B cell (primary cell): ENCODE data around the gene RERE. TPM values are rescaled to one million over a fixed set of nuclear protein-coding genes. Genes with fewer than 3 reads are reported as not detected.
A peak's percentile ranks its signal among the peaks of the same experiment; 100 is the strongest.

Experiments used
- ATAC-seq: fragments of 200-7000 bp; cut with Tn5 transposase; one replicate; pipeline ENCODE4 v1.10.0; 2021; ENCODE audit warnings: low read depth, mild to moderate bottlenecking, moderate number of reproducible peaks, moderate library complexity
- CTCF ChIA-PET: fragments of 350-600 bp; sonication (Branson Sonifier 250); formaldehyde crosslinking; loops from one replicate; lab custom pipeline; 2021; ENCODE audit warnings: antibody characterized with exemption, inconsistent platforms; lab: Charles Lee
- POLR2A ChIA-PET: fragments of 350-600 bp; sonication (Branson Sonifier 250); formaldehyde crosslinking; loops from one replicate; lab custom pipeline; 2021; ENCODE audit warnings: antibody characterized with exemption; lab: Charles Lee
- DNase-seq: peaks from one replicate; pipeline ENCODE4 v3.0.0; 2013
- H2AFZ ChIP-seq: 2 replicates; pipeline ENCODE4 v1.6.1; 2012; ENCODE audit warnings: mild to moderate bottlenecking, low read depth, low read length; ENCODE audit not compliant: insufficient read depth, poor library complexity, severe bottlenecking
- H3K27ac ChIP-seq, 2 donors: 1 replicate in 1 of 2; 2 replicates in 1 of 2; pipeline ENCODE4 v1.5.1; 2012 to 2013; ENCODE audit warnings: low read length in 2 of 2, mild to moderate bottlenecking in 2 of 2, moderate library complexity in 1 of 2
- H3K27me3 ChIP-seq, 4 experiments: fragments of 200-600 bp in 1 of 4; sonication (generic) in 1 of 4; replicated peaks in 1 of 4; 1 replicate in 2 of 4; 2 replicates in 2 of 4; pipeline versions ENCODE4 v1.6.1 to v1.7.0; 2013 to 2016; ENCODE audit warnings: low read length in 3 of 4, mild to moderate bottlenecking in 2 of 4, mixed read lengths in 1 of 4, moderate library complexity in 1 of 4; ENCODE audit not compliant: insufficient read depth in 4 of 4, control insufficient read depth in 3 of 4; ENCODE audit errors: control extremely low read depth in 1 of 4
- H3K36me3 ChIP-seq, 2 experiments: replicated peaks in 1 of 2; 1 replicate in 1 of 2; 2 replicates in 1 of 2; pipeline versions ENCODE4 v1.6.1 to v1.7.1; 2013; ENCODE audit warnings: low read length in 1 of 2; ENCODE audit not compliant: insufficient read depth in 2 of 2, control insufficient read depth in 1 of 2; ENCODE audit errors: control extremely low read depth in 1 of 2, extremely low read depth in 1 of 2
- H3K4me1 ChIP-seq, 2 donors: fragments of 200-600 bp in 1 of 2; sonication (generic) in 1 of 2; 1 replicate in 1 of 2; 2 replicates in 1 of 2; pipeline versions ENCODE4 v1.5.1 to v1.6.1; 2013 to 2017; ENCODE audit warnings: low read length in 2 of 2; ENCODE audit not compliant: control insufficient read depth in 2 of 2, insufficient read depth in 2 of 2
- H3K4me2 ChIP-seq: replicated peaks from 2 replicates; pipeline ENCODE3; 2012; ENCODE audit warnings: mild to moderate bottlenecking, low read depth, low read length; ENCODE audit not compliant: poor library complexity, severe bottlenecking
- H3K4me3 ChIP-seq, 5 experiments: fragments of 200-600 bp in 1 of 5; sonication (generic) in 1 of 5; 1 replicate in 3 of 5; 2 replicates in 2 of 5; pipeline versions ENCODE4 v1.5.1 to v1.7.0; 2011 to 2016; ENCODE audit warnings: low read length in 4 of 5, mild to moderate bottlenecking in 4 of 5, low read depth in 2 of 5, control low read depth in 1 of 5, moderate library complexity in 1 of 5; ENCODE audit not compliant: insufficient read depth in 1 of 5; ENCODE audit errors: control extremely low read depth in 1 of 5, extremely low read depth in 1 of 5
- H3K79me2 ChIP-seq: fragments of 200-600 bp; sonication (generic); one replicate; pipeline ENCODE4 v1.6.0; 2016; ENCODE audit warnings: low read length; ENCODE audit not compliant: control insufficient read depth, insufficient read depth
- H3K9ac ChIP-seq: fragments of 200-600 bp; sonication (generic); 2 replicates; pipeline ENCODE4 v1.6.1; 2017; ENCODE audit warnings: mild to moderate bottlenecking, low read length, moderate library complexity
- H3K9me3 ChIP-seq, 3 donors: one replicate each; pipeline versions ENCODE4 v1.6.1 to v1.7.1; 2013; ENCODE audit warnings: low read length in 2 of 3; ENCODE audit not compliant: control insufficient read depth in 2 of 3, insufficient read depth in 1 of 3; ENCODE audit errors: control extremely low read depth in 1 of 3
- H4K20me1 ChIP-seq: 2 replicates; pipeline ENCODE4 v1.6.0; 2012; ENCODE audit warnings: mild to moderate bottlenecking, low read length; ENCODE audit not compliant: insufficient read depth, control insufficient read depth, poor library complexity, severe bottlenecking
- H3K27ac Mint-ChIP-seq: one replicate; pipeline ENCODE4 v1.8.0; 2021; ENCODE audit warnings: mixed read lengths
- H3K27me3 Mint-ChIP-seq: one replicate; pipeline ENCODE4 v1.8.0; 2021; ENCODE audit warnings: mixed read lengths
- H3K4me1 Mint-ChIP-seq: one replicate; pipeline ENCODE4 v1.8.0; 2021; ENCODE audit warnings: mixed read lengths
- H3K4me3 Mint-ChIP-seq: one replicate; pipeline ENCODE4 v1.8.0; 2021; ENCODE audit warnings: mixed read lengths
- H3K9me3 Mint-ChIP-seq: one replicate; pipeline ENCODE4 v1.8.0; 2022; ENCODE audit warnings: mixed read lengths; ENCODE audit not compliant: insufficient read depth
- CTCF ChIP-seq: fragments of 200-600 bp; IDR thresholded peaks from one replicate; pipeline ENCODE4 v1.8.0; 2022; ENCODE audit warnings: antibody characterized with exemption, mild to moderate bottlenecking
- EZH2 ChIP-seq: IDR thresholded peaks from 2 replicates; pipeline ENCODE4 v1.6.1; 2012; ENCODE audit warnings: borderline replicate concordance, low read depth, mild to moderate bottlenecking, moderate library complexity, low read length; ENCODE audit not compliant: insufficient read depth, poor library complexity, severe bottlenecking
- WGBS: methylation state at CpG from one replicate; pipeline ENCODE4 v1.1.5; 2013; ENCODE audit warnings: missing lambda C conversion rate; ENCODE audit not compliant: insufficient coverage; 5-methylcytosine and 5-hydroxymethylcytosine counted together
- intact Hi-C: fragments of 100-400 bp; cut with micrococcal nuclease; formaldehyde crosslinking; loops from one replicate; pipeline ENCODE4 v1.10.0; 2022
- polyA plus RNA-seq: library from polyadenylated mRNA; depleted of rRNA; stranded (reverse); fragments of >200 nt; gene quantifications from 2 replicates; pipeline ENCODE4 v1.2.3, GENCODE V29; 2012
- total RNA-seq, 2 donors: library from RNA; stranded (reverse); fragments of 120-200 nt in 1 of 2; gene quantifications; 1 replicate in 1 of 2; 2 replicates in 1 of 2; pipeline versions ENCODE4 v1.2.3 to v1.2.4, GENCODE V29; 2013 to 2022

Gene RERE
- total and polyA plus RNA-seq, 2 donors (not counting 1 experiment from before 2014, with no cell fraction given) = 27.3 to 132 TPM

GRCh38 chr1:8702472-8702849 is 115.0 kb downstream of the RERE start:
- Histone ChIP-seq H3K27me3 (no peaks in the 10 kb centered on the region), H3K9me3 (no peaks in the 10 kb centered on the region), H3K36me3 (no peaks in the 10 kb centered on the region), H3K4me1 (peaks cover 32 to 39% of the 10 kb centered on the region in 2 donors), H3K79me2 (peaks cover 49% of the 10 kb centered on the region), H3K4me3 (peak overlapping the region; percentile 60 to 81 (median 63)), H3K9ac (peak overlapping the region; percentile 79), H3K27ac (peak overlapping the region; percentile 54 to 77), H3K4me2 (peak overlapping the region; percentile 83), H4K20me1 (no peaks in the 10 kb centered on the region), H2AFZ (peak overlapping the region; percentile 69)
- TF ChIP-seq EZH2 = no peak
- peak overlapping the region; percentile 79 for H3K27ac Mint-ChIP-seq
- DNase-seq = peak; percentile 34
- H3K4me3 Mint-ChIP-seq = peak overlapping the region; percentile 78
- ChIA-PET CTCF (interaction anchor here (1.1 to 5.8 kb wide), 4 partner anchors 24 to 146 kb away, joined by 3 to 40 read pairs (median 36); no protein-coding TSS in a partner anchor), POLR2A (interaction anchor here (1.2 kb wide), 1 partner anchor 21 kb away, joined by 3 read pairs; no protein-coding TSS in a partner anchor)
- no peaks in the 10 kb centered on the region for H3K27me3 Mint-ChIP-seq
- peaks cover 61% of the 10 kb centered on the region for H3K4me1 Mint-ChIP-seq
- no peak for ATAC-seq
- 0% methylated on average over 1 of the region's 7 CpGs for WGBS
- H3K9me3 Mint-ChIP-seq = no peaks in the 10 kb centered on the region
- intact Hi-C loops = loop anchor here (2.0 to 5.0 kb wide), 3 partner anchors 38 to 114 kb away; partner anchors contain the start of gene RERE

GRCh38 chr1:8701794-8702471 is 115.5 kb downstream of the RERE start:
- peak overlapping the region; percentile 79 for H3K27ac Mint-ChIP-seq
- peak; percentile 7 for TF ChIP-seq CTCF
- no peak for TF ChIP-seq EZH2
- no peaks in the 10 kb centered on the region for H3K36me3 ChIP-seq
- peak overlapping the region; percentile 78 for H3K4me3 Mint-ChIP-seq
- peak overlapping the region; percentile 60 to 81 (median 63) for H3K4me3 ChIP-seq
- no peaks in the 10 kb centered on the region for H3K9me3 Mint-ChIP-seq
- H3K9ac ChIP-seq = peak overlapping the region; percentile 79
- peaks cover 32 to 39% of the 10 kb centered on the region in 2 donors for H3K4me1 ChIP-seq
- H3K79me2 ChIP-seq = peaks cover 55% of the 10 kb centered on the region
- H3K9me3 ChIP-seq = no peaks in the 10 kb centered on the region
- no peaks in the 10 kb centered on the region for H4K20me1 ChIP-seq
- peak overlapping the region; percentile 54 to 77 for H3K27ac ChIP-seq
- peaks cover 60% of the 10 kb centered on the region for H3K4me1 Mint-ChIP-seq
- H3K4me2 ChIP-seq = peak overlapping the region; percentile 83
- ATAC-seq (no peak), DNase-seq (peak; percentile 25)
- peak overlapping the region; percentile 64 for H2AFZ ChIP-seq
- intact Hi-C loops = loop anchor here (2.0 to 5.0 kb wide), 4 partner anchors 31 to 115 kb away; partner anchors contain the start of gene RERE
- no peaks in the 10 kb centered on the region for H3K27me3 Mint-ChIP-seq
- 20% methylated on average over 5 of the region's 7 CpGs for WGBS
- H3K27me3 ChIP-seq = no peaks in the 10 kb centered on the region
- CTCF ChIA-PET = interaction anchor here (1.0 to 5.8 kb wide), 10 partner anchors 12 to 147 kb away, joined by 3 to 40 read pairs (median 4); no protein-coding TSS in a partner anchor
- POLR2A ChIA-PET = interaction anchor here (0.6 to 1.4 kb wide), 6 partner anchors 22 to 260 kb away, joined by 3 to 12 read pairs (median 3); partner anchors contain the start of gene ENO1
